Measurements from ENCODE around the gene ARHGEF28. TPM values are rescaled to one million over a fixed set of nuclear protein-coding genes. Genes with fewer than 3 reads are reported as not detected.

Gene ARHGEF28
- total and polyA plus RNA-seq, 10 of the 15 experiments (the other 5 are each of a cell fraction or from before 2014, with no cell fraction given): 0.10 to 0.72 (median 0.22) TPM; not detected in 2

- peak; percentile 26; the same call in 1 of the 2 replicates for TF ChIP-seq PKNOX1 (IDR thresholded peaks at IDR 0.05)
- TF ChIP-seq, protein P1, sequence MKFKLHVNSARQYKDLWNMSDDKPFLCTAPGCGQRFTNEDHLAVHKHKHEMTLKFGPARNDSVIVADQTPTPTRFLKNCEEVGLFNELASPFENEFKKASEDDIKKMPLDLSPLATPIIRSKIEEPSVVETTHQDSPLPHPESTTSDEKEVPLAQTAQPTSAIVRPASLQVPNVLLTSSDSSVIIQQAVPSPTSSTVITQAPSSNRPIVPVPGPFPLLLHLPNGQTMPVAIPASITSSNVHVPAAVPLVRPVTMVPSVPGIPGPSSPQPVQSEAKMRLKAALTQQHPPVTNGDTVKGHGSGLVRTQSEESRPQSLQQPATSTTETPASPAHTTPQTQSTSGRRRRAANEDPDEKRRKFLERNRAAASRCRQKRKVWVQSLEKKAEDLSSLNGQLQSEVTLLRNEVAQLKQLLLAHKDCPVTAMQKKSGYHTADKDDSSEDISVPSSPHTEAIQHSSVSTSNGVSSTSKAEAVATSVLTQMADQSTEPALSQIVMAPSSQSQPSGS (IDR thresholded peaks at IDR 0.05; ENCODE audit: low read length): no peak
- TF ChIP-seq RAD51 (IDR thresholded peaks at IDR 0.05): peak; percentile 32; the same call in 1 of the 2 replicates
- TF ChIP-seq IKZF2 (IDR thresholded peaks at IDR 0.05): peak; percentile 75 to 79
- TF ChIP-seq ATF7 (IDR thresholded peaks at IDR 0.05; ENCODE audit: low read depth): peak; percentile 61
- peak; percentile 72; the same call in 1 of the 2 replicates for TF ChIP-seq IKZF1 (conservative IDR thresholded peaks at IDR 0.05)
- no peak for TF ChIP-seq ZBTB33 (IDR thresholded peaks at IDR 0.05)
- TF ChIP-seq, protein P2, sequence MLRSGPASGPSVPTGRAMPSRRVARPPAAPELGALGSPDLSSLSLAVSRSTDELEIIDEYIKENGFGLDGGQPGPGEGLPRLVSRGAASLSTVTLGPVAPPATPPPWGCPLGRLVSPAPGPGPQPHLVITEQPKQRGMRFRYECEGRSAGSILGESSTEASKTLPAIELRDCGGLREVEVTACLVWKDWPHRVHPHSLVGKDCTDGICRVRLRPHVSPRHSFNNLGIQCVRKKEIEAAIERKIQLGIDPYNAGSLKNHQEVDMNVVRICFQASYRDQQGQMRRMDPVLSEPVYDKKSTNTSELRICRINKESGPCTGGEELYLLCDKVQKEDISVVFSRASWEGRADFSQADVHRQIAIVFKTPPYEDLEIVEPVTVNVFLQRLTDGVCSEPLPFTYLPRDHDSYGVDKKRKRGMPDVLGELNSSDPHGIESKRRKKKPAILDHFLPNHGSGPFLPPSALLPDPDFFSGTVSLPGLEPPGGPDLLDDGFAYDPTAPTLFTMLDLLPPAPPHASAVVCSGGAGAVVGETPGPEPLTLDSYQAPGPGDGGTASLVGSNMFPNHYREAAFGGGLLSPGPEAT (IDR thresholded peaks at IDR 0.05; ENCODE audit: low read depth): peak; percentile 83
- peak; percentile 49 for TF ChIP-seq MEF2B (IDR thresholded peaks at IDR 0.05; ENCODE audit: partially characterized antibody, poor library complexity, severe bottlenecking)
- TF ChIP-seq EED (IDR thresholded peaks at IDR 0.05; ENCODE audit: low read depth): no peak
- no peak; the same call in 1 of the 2 replicates for TF ChIP-seq NBN (IDR thresholded peaks at IDR 0.05)
- peak; percentile 83 for TF ChIP-seq SKIL (IDR thresholded peaks at IDR 0.05; ENCODE audit: low read depth, poor library complexity, severe bottlenecking)
- TF ChIP-seq MTA2 (IDR thresholded peaks at IDR 0.05; ENCODE audit: low read depth): peak; percentile 88
These were observed 125.4 kb downstream of the ARHGEF28 start (continued) for GRCh38 chr5:73751254-73751914.

All from GM12878 (cell line).